Heart left ventricle (tissue), 13 donors: ENCODE measurements around the gene GCC1.

Experiments used
- CTCF ChIP-seq, 12 donors: fragments of 200-600 bp; sonication (generic) in 4 of 12; IDR thresholded peaks; one replicate each; pipeline versions ENCODE4 v1.5.0 to v1.8.0; 2018 to 2022; ENCODE audit warnings: antibody characterized with exemption in 12 of 12, mild to moderate bottlenecking in 5 of 12
- POLR2A ChIP-seq, 2 donors: fragments of 450-650 bp; IDR thresholded peaks; one replicate each; pipeline ENCODE4 v1.6.1; 2017; ENCODE audit warnings: antibody characterized with exemption in 2 of 2, mild to moderate bottlenecking in 2 of 2, moderate library complexity in 2 of 2
- donor health status: ischemic (EF 13 %, LVEDD 7.1; RV severe dilation, severe dysfunction).
- donor health status: DM: no; HTN: yes; CAD: no.
- donor health status: DM: no; HTN: no; CAD: no.
- donor health status: ischemic (EF 25% LVEDD 6.9; RV normal size, moderate dysfunction).
- donor health status: ischemic (EF 25% LVEDD 5.7; RV mildly dilated, moderate dysfunction).
- donor health status: ischemic (EF 35%, LVEDD 5.7; RV mildly dilated, moderate dysfunction).
- donor health status: nonischemic (EF 11% LVEDD 7.7; RV severe dilation, severe dysfunction).
- donor health status: DM: yes; HTN: yes; CAD: no.
- donor health status: PGD.
- donor health status: ischemic (EF 29% LVEDD 5.4; RV normal size, mild dysfunction).
- donor health status: nonischemic (EF 23%, LVEDD 6.1; RV moderate dilation, normal function).

GRCh38 chr7:127609297-127609696 is 23.9 kb upstream of the GCC1 start:
- TF ChIP-seq CTCF (IDR thresholded peaks at IDR 0.05): no peak
- no peak for TF ChIP-seq POLR2A (IDR thresholded peaks at IDR 0.05)
